ENCODE measurements around the gene DNPEP.
A peak's percentile ranks its signal among the peaks of the same experiment; 100 is the strongest.

Gene DNPEP

GRCh38 chr2:219353129-219353528 is 34.6 kb downstream of the DNPEP start:
- TF ChIP-seq ISL1 (CRISPR knock-in tag; IDR thresholded peaks at IDR 0.05) (no peak), ZNF8 (CRISPR knock-in tag; IDR thresholded peaks at IDR 0.05) (no peak), BACH2 (CRISPR knock-in tag; IDR thresholded peaks at IDR 0.05; ENCODE audit: borderline replicate concordance) (no peak), ZNF565 (CRISPR knock-in tag; conservative IDR thresholded peaks at IDR 0.05; ENCODE audit: low read depth) (no peak), ZFP3 (CRISPR knock-in tag; IDR thresholded peaks at IDR 0.05) (no peak)

GRCh38 chr2:219352448-219353023 is 35.2 kb downstream of the DNPEP start:
- TF ChIP-seq RARB (CRISPR knock-in tag; IDR thresholded peaks at IDR 0.05) (no peak), ZNF565 (CRISPR knock-in tag; conservative IDR thresholded peaks at IDR 0.05; ENCODE audit: low read depth) (no peak), GLIS3 (CRISPR knock-in tag; IDR thresholded peaks at IDR 0.05) (no peak), SNAI2 (CRISPR knock-in tag; IDR thresholded peaks at IDR 0.05) (no peak), ESRRG (CRISPR knock-in tag; IDR thresholded peaks at IDR 0.05) (no peak), ARNTL (CRISPR knock-in tag; IDR thresholded peaks at IDR 0.05; ENCODE audit: borderline replicate concordance, low read depth) (no peak), TSHZ2 (CRISPR knock-in tag; IDR thresholded peaks at IDR 0.05) (no peak), ZFP30 (CRISPR knock-in tag; IDR thresholded peaks at IDR 0.05) (no peak), TOX (CRISPR knock-in tag; IDR thresholded peaks at IDR 0.05; ENCODE audit: borderline replicate concordance) (no peak), CSRNP3 (CRISPR knock-in tag; IDR thresholded peaks at IDR 0.05) (no peak), TCF4 (CRISPR knock-in tag; IDR thresholded peaks at IDR 0.05; ENCODE audit: borderline replicate concordance) (no peak), ZFP3 (CRISPR knock-in tag; IDR thresholded peaks at IDR 0.05) (no peak), BACH2 (CRISPR knock-in tag; IDR thresholded peaks at IDR 0.05; ENCODE audit: borderline replicate concordance) (no peak)
- ATAC-seq = peak; percentile 89

More at GRCh38 chr2:219353129-219353528, 34.6 kb downstream of the DNPEP start:
- no peak for ATAC-seq

GRCh38 chr2:219350710-219351221 is 36.9 kb downstream of the DNPEP start:
- TF ChIP-seq PPARA (CRISPR knock-in tag; IDR thresholded peaks at IDR 0.05; ENCODE audit: borderline replicate concordance) (no peak), GLIS3 (CRISPR knock-in tag; IDR thresholded peaks at IDR 0.05) (no peak), ZNF70 (CRISPR knock-in tag; IDR thresholded peaks at IDR 0.05) (no peak), CREB5 (CRISPR knock-in tag; IDR thresholded peaks at IDR 0.05; ENCODE audit: low read depth) (no peak), CSRNP3 (CRISPR knock-in tag; IDR thresholded peaks at IDR 0.05) (no peak), BACH2 (CRISPR knock-in tag; IDR thresholded peaks at IDR 0.05; ENCODE audit: borderline replicate concordance) (no peak), PATZ1 (CRISPR knock-in tag; IDR thresholded peaks at IDR 0.05; ENCODE audit: borderline replicate concordance) (no peak), ZNF565 (CRISPR knock-in tag; conservative IDR thresholded peaks at IDR 0.05; ENCODE audit: low read depth) (no peak), ISL1 (CRISPR knock-in tag; IDR thresholded peaks at IDR 0.05) (no peak), ZNF8 (CRISPR knock-in tag; IDR thresholded peaks at IDR 0.05) (no peak), TOX (CRISPR knock-in tag; IDR thresholded peaks at IDR 0.05; ENCODE audit: borderline replicate concordance) (no peak), ESRRG (CRISPR knock-in tag; IDR thresholded peaks at IDR 0.05) (no peak), SNAI2 (CRISPR knock-in tag; IDR thresholded peaks at IDR 0.05) (no peak), RARB (CRISPR knock-in tag; IDR thresholded peaks at IDR 0.05) (no peak)
- peak; percentile 81 for ATAC-seq

Data from SK-N-SH treated with all-trans-retinoic acid at 6 μM for 48 hours (cell line).